Omental fat pad (tissue), 4 donors: Measurements from ENCODE around the gene KRTAP10-5. TPM values are rescaled to one million over a fixed set of nuclear protein-coding genes. Genes with fewer than 3 reads are reported as not detected.
"Not testable (repeated sequence)": the region's sequence is repeated elsewhere in the genome, so short reads cannot be mapped to it uniquely, and the experiment has no call there.

Source experiments
- ATAC-seq: fragments of 150-250 bp; one replicate; pipeline ENCODE4 v1.9.1; 2016; ENCODE audit warnings: mild to moderate bottlenecking, moderate library complexity; ENCODE audit not compliant: low FRiP score
- DNase-seq: peaks from one replicate; pipeline ENCODE4 v3.0.0-alpha.2; 2019; ENCODE audit warnings: low spot score
- CTCF ChIP-seq, 3 donors: fragments of 450-650 bp; IDR thresholded peaks; one replicate each; pipeline ENCODE4 v1.5.1; 2016 to 2017; ENCODE audit warnings: antibody characterized with exemption in 3 of 3, mild to moderate bottlenecking in 3 of 3, moderate library complexity in 2 of 3
- total RNA-seq, 4 donors: library from RNA; depleted of rRNA; stranded (reverse); fragments of >200 nt; gene quantifications; one replicate each; pipeline ENCODE4 v1.1.0, GENCODE V29; 2016

KRTAP10-5 gene
- total RNA-seq, 4 donors from 2014 or later = not detected

GRCh38 chr21:44566403-44566802 lies 14.0 kb downstream of the KRTAP10-5 start:
- no peak for TF ChIP-seq CTCF (IDR thresholded peaks at IDR 0.05)
- ATAC-seq (no peak), DNase-seq (no peak)

- no peak for ATAC-seq
- no peak for DNase-seq
- TF ChIP-seq CTCF (IDR thresholded peaks at IDR 0.05) = no peak
Measured at GRCh38 chr21:44564886-44565598, 15.4 kb downstream of the KRTAP10-5 start.

DNA sequence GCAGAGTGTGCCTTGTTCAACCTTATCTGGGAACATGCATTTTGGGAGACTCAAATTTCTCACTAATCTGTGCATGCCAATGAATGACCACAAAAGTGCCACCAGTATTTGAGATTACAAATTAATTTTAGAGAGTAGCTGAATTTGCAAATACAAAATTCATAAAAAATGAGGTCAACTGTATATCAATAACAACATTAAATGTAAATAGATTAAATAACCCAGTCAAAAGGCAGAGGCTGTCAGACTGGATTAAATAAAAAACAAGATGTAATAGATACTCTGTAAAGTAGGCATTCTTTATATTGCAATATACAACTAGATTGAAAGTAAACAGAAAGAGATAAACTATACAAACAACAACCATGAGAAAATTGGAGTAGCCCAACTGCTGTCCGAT lies 16.3 kb downstream of the KRTAP10-5 start:
- DNase-seq (no peak), ATAC-seq (no peak)
- TF ChIP-seq CTCF (IDR thresholded peaks at IDR 0.05) = no peak

- ATAC-seq = no peak
- no peak for DNase-seq
- TF ChIP-seq CTCF (IDR thresholded peaks at IDR 0.05) = no peak
Measured at GRCh38 chr21:44558695-44559094, 21.7 kb downstream of the KRTAP10-5 start, which contains the start of gene KRTAP10-3. Gene KRTAP10-3 (minus strand): TSS chr21:44558795. CDS start chr21:44558715, 80 bp downstream.

DNA sequence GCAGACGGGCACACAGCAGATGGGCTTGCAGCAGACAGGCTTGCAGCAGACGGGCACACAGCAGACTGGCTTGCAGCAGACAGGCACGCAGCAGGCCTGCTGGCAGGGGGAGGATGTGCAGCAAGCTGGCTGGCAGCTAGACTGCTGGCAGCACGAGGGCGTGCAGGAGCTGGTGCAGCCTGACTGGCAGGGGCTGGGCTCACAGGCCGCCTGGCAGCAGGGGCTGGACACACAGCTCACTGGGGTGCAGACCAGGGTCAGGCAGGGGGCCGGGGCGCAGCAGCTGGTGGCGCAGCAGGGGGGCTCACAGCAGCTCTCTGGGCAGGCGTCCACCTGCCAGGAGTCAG lies 22.1 kb downstream of the KRTAP10-5 start:
- not testable (repeated sequence) for ATAC-seq, DNase-seq

GRCh38 chr21:44557491-44558328 lies 22.7 kb downstream of the KRTAP10-5 start:
- ATAC-seq (no peak), DNase-seq (no peak)
- TF ChIP-seq CTCF (IDR thresholded peaks at IDR 0.05) = no peak

GRCh38 chr21:44556879-44557278 lies 23.5 kb downstream of the KRTAP10-5 start:
- no peak for TF ChIP-seq CTCF (IDR thresholded peaks at IDR 0.05)
- no peak for ATAC-seq
- no peak for DNase-seq
